ENCODE data around the gene SPSB4.

- TF ChIP-seq CTCF (IDR thresholded peaks at IDR 0.05) (no peak), SIN3A (IDR thresholded peaks at IDR 0.05; ENCODE audit: borderline replicate concordance, insufficient read depth, low read depth, low read length) (no peak)
These were observed 8.7 kb downstream of the SPSB4 start for GRCh38 chr3:141059816-141060215.
